GM18520 (cell line): ENCODE results near the gene GPC6.

Source experiments
- ATAC-seq: cut with Tn5 transposase; IDR thresholded peaks from one replicate; pipeline ENCODE4 v1.9.1; 2021; ENCODE audit not compliant: unreplicated experiment

The GPC6 gene

DNA sequence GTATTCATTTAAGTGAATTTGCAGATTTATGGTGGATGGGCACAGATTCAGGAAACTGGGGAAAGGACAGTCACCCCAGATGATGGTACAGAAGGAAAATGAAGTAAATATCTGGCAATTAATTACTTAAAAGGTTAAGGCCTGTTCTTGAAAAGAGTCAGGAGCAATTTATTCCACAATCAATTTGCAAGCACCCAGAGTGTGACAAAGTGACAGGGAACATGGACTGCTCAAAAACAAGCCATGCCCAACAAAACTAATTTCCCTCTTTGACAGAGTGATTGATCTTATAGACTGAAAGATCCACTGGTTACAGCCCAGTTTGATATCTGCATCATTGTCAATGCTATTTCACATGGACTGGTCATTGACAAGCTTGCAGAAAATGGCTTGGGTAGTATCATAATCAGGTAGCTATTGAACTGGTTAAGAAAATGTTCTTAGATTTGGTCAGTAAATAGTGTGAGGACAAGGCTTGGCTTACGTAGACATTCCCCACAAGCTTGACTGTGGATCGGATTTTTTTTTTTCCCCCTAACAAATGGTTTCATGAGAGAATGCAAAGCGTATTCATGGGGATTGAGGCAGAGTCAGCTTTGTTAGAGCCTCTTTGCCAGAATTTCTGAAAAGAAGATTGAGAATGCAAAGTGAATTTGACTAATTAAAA lies 584.6 kb downstream of the GPC6 start:
- ATAC-seq, result no peak

DNA sequence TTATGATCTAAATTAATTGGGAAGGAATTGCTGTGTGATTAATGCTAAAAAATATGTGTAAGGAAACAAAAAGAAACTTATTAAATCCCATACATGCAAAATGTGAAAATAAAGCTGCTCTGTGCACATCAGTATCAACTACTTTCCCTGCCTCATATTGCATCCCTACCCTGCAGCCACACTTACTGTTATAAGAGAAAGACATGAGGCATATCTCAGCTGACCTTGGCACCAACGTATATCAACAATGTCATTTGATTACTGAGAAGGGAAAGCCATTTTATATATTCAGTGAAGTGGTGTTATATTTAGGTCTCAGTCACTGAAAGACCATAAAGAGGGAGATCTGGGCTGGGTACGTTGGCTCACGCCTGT lies 585.1 kb downstream of the GPC6 start:
- no peak for ATAC-seq

DNA sequence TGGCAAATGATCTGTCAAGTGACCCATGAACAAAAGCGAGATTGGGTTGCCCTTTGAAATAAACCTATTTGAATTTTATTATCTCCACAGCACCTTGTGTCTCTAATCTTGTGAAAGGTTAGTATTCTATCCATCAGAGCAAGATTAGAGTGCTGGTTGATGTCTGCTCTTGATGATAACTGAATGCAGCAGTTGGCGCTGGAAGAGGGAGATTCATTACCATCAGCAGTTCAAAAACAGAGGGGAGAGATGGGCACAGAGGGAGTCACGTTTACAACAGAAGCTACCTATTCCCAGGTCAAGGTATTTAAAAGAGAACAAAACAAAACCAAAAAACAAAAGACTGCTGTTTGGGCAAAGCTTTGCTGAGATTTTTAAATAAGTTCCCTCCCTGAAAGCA lies 588.1 kb downstream of the GPC6 start:
- ATAC-seq, result no peak

DNA sequence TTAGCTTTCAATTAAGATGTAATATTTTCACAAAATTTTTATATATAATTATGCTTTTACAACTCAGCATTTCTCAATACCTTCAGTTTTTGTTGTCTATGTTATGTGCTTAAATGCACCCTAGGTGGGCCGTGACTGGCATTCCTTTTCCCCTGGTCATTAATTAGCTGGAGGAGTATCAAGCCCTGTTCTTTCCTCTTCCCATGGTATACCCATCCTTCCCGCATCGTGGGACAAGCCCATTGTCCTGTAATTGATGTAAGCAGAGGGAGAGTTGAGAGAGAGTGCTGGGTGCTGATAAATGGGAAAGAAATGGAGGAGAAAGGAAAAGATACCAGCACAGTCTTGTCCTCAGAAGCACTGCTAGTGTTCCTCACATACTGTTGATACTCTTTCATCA lies 591.7 kb downstream of the GPC6 start:
- ATAC-seq, result no peak

DNA sequence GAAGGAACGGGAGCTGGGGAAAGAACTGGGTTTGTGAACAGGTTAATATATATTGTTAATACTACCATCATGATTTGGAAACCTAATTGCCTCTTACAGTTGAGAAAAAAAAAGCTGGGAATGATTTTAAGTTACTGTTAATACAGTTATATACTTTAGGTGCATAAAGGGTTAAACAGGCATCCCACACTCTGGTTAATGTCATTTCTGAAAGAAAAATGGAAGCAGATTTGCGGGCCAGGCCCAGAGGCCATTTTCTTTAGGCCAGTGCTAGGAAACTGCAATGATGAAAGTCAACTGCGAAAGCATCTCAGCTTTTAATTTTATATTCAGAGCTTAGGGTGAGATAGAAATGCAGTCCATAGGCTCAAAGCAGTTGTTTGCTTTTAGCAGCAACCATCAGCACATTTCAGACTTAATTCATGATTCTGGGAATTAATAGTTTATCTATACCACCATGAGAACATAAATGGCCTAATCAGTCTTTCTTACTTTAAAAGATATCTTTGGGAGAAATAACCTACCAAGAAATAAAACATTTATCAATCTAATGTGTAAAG lies 592.8 kb downstream of the GPC6 start:
- no peak for ATAC-seq

DNA sequence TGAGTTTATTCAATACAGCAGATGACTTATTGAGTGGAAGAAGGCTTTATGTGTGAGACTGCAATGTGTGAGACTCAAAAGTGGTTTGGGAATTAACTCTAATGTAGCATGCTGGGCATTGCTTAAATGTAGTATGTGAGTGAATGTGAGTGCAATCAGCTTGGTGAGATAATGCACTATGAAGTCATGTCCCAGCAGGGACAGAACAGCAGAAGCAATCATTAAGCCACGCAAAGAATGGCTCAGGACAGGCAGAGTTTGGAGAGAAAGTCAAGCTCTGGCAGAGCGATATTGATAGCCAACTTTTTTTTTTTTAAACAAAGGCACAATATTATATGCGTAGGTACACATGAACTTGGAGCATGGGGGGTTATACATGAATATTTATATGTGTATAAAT lies 597.7 kb downstream of the GPC6 start:
- no peak for ATAC-seq

DNA sequence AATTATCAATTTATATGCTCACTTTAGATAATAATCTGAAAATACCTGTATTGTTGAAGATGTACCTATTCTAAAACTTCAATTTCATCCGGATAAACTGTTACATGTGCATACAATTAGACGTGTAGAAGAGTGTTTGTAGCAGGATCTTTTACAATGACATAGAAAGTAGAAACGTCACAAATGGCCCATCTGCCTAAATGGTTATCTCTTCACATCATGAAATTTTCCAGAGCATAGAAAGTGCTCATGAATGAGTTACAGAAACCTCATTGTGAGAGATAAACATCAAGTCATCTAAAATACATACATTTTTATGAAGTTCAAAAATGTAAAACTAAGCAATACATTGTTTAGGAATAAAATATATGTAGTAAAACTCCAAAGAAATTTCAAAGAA lies 607.4 kb downstream of the GPC6 start:
- no peak for ATAC-seq

DNA sequence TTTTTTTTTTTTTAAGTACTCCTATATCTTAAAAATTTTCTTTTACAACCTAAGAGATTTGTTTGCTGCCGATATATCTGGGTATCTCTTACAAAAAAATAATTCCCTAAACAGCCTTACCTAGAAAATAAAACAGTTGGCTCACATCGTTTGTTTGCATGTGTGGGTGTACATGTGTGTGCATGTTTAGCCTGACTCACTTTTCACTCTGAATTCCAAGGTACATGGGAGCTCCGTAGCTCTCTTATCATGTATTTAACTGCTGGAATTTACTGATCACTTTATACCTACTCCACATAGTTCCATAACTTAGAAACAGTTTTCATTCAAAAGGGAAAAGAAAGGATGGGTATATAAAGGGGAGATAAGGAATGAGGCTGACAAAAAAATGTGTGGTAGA lies 616.5 kb downstream of the GPC6 start:
- no peak for ATAC-seq

DNA sequence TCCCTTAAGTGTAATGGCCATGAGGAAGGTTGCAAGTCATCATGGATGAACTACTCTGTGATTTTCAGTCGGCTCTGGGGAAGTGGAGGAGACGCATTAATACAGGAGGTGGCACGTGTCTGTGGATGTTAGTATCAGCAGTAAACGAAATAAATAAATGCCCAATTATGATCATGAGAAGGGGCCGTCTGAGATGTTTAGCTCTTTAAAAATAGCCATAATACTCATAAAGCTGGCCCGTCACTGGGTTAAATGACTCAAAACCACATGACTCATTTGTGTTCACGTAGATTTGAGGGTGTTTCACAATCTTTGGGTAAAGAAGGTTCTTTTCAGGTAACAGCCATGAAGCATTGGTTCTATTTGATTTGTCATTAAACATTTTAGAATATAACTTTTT lies 620.6 kb downstream of the GPC6 start:
- ATAC-seq, result no peak

DNA sequence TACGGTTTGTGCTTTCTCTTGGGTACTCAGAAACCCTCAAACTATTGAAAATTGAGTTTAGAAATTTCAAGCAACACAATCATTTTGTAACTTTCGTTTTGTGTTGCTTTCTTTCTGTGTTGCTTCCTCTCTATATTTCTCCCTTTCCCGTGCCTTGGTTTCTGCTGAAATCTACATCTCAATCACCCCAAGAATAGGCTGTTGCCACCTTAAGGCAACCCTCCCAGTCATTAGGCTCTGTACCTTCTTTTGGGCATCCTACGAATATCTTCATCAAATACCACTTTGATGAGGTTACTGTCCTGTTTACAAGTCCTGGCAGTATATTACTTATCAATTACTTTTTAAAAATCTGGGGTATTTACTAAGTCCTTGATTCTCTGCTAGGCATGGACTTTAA lies 621.6 kb downstream of the GPC6 start:
- ATAC-seq, result no peak

DNA sequence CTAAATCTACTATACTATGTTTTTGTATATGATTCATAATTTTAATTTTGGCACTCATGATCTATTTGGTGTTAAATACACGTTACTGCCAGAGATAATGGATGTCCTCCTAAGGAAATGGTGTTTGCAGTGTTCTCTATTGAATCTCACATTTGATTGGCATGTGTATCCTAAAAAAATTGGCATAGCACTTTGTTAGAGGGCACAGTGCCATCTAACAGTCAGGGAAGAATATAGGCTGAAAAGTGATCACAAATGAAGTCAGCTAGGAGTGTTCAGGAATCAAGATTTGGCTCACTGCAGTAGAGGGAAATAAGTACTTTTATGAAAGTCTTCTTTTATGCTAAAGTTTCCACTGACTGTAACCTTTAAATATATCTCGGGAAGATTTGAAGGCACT lies 624.6 kb downstream of the GPC6 start:
- no peak for ATAC-seq

DNA sequence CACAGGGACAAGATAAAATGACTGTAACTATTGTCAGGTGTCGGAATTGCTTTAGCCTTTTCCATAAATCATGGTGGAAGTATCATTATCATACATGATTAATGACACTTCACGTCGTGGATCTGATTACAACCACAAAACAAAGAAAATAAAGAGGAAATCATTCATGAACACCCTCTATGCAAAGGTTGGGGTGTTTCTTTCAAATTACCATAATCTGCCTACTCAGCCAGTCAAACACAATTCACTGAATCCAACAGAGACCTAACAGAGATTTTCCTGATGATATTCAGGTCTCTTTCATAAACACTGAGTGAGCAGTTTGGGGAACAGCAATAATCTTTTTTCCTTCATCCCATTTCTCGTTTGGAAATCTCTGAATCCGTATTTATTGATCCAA lies 627.3 kb downstream of the GPC6 start:
- no peak for ATAC-seq

DNA sequence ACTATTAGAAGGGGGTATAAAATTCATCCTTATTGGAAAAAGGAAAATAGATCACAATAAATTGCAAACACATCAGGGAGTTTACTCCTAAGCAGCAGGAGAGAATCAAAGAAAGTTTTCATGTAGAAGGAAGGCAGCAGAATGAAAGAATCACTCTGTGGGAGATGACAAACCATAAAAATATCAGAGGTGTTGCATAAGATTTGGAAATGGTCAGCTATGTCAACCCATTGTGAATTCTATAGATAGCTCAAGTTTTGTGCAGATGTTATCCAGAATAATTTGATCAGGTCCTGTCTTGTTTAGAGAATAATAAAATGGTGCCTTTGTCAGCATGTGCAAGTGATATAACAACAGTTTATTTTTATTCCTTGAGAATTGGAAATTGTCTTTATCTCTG lies 630.5 kb downstream of the GPC6 start:
- ATAC-seq, result no peak

DNA sequence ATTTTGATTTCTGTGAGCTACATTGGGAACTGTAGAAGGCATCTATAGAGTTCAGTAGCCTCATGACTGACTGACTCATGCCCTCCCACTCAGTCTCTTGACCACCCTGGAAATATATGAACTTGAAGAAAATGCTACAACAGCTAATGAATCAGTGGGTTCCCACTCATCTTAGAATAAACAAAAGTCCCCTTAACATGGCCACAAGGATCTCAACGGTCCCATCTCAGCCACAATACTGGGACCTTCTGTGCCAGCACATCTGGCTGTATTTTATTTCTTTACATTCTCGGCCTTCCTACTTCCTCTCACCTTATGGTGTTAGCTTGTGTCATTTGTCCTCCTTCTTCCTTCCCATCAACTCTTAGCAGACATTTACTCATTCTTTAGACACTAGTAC lies 633.1 kb downstream of the GPC6 start:
- no peak for ATAC-seq

DNA sequence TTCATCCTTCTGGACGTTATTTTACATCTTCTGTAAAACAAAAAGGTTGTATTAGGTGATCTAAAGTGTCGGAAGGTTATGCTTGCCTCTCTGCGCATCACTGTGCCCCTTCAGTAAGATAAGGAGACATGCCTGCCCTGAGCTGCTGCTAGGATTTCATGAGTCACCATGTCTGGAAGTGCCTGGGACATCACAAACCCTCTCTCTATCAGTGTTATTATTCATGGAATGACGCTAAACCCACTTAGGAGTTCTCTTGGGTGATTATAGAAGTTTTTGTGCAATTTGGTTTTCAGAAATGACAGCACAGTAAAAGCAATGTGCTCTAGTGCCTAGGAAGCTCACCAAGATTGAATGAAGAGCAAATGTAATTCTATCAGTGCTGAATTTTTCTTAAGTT lies 635.2 kb downstream of the GPC6 start:
- no peak for ATAC-seq

DNA sequence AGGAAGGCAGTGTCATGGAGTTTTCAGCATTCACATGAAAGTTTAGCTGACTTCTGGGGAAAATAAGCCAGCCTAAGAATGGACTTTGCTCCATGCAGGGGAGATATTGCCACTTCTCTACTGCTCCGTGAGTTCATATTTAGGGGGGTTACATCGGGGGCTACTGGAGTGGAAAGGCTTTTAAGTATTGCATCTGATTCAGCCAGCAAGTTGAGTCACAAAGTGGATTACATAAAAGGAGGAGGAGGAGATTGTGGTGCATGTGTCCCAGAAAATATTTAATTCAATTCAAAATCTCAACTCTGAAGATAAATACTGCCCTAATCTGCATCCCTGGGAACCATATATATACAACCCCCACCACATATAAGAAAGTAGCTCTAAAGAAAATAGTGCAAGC lies 635.7 kb downstream of the GPC6 start:
- ATAC-seq, result no peak

DNA sequence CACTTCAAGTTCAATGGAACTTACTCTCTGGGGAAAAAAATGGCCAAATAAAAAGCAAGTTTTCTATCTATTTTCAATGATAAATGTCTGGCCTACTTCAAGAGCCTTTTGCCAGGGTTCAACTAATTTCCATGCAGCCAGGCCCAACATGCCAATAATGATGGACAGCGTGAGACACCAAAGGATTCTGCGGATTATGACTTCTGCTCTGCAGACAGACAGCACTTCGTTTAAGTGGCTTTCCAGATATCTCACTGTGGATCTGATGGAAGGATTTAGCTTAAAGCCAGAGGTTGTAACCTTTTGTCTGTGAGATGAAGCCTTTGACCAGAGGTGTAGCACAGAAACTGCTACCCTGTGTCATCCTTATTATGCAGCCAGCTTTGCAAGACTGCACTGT lies 638.6 kb downstream of the GPC6 start:
- no peak for ATAC-seq

DNA sequence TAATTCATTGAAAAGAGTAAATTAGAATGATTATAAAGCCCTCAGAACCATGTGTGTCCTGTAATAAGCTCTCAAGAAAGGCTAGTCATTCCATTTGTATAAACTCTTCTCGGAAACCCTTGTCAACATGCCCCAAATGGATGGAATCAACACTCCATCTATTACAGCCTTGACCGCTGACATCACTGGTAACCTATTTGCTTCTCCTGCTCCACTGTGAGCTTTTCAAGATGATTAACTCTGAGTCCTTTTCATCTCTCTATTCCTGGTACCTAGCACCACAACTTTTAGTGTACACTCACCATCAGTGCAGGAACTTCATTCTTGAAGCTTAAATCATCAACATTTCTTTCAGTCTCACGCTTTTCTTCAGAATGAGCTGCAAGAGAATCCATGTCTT lies 640.9 kb downstream of the GPC6 start:
- ATAC-seq, result no peak

DNA sequence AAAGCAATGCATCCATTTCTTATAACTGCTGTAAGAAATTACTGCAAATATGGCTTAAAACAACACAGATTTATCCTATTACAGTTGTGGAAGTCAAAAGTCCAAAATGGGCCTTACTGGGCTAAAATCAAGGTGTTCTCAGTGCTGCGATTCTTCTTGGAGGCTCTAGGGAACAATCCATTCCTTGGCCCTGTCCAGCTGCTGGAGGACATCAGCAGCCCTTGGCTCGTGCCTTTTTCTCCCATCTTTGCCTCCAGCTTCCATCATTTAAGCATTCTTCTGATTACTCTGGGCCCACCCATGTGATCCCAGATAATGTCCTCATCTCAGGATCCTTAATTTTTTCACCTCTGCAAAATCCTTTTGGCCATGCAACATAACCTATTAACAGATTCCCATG lies 645.8 kb downstream of the GPC6 start:
- ATAC-seq, result no peak

DNA sequence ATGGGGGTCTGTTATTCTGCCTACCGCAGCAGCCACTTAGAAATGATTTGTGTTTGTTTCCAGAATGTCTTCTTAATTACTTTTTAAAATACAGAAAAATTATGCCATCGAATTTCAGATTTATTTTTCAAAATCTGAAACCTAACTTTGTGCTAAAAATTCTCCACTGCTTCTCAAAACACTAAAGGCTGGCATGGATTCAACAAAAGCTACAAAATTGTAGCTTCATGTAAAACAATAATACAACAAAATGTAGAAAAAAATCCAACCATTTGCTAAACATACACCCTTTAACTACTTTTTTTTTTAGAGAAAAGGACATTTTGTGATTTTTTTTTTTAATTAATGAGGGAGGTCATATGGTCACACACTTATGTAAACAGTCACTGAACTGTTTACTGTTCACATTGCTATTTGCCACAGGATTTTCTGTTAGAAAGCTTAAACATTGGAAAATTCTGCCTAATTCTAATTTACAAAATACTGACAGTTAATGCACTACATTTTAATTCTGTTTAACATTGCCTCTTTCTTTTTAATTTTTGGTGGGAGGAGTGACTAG lies 646.3 kb downstream of the GPC6 start:
- ATAC-seq, result no peak

DNA sequence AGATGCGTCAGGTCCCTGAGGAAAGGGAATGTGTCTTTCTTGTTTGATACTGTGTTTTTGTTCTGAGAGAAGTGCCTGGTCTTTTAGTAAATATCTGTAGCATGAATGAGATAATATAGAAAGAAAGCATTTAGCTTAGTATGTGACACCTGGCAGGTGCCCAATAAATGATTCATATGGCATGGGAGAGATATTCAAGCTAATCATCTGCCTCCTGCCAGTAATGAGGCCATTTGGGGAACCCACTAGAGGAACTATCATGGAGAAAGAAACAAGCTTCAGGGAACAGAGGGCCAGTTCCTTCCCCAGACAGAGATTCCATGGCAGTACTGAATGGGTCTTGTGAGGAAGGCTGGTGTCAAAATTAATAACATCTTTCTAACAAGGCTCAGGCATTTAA lies 648.9 kb downstream of the GPC6 start:
- no peak for ATAC-seq

DNA sequence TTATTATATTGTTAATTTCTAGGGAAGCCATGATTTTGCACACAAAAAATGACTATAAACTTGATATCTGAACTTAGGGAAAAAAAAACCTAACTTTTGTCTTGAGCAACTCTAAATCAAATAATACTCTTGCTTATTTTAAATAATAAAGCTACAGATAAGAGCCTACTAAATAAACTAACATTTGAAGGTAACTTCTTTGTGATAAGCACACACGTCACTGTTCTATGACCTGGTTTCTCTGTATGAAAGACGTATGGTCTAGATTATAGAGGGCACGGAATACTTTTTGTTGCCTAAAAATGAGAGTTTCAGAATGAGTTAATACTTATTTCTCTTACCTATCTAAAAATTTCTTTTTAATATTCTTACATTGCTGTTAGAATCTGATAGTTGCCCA lies 649.6 kb downstream of the GPC6 start:
- ATAC-seq, result no peak

DNA sequence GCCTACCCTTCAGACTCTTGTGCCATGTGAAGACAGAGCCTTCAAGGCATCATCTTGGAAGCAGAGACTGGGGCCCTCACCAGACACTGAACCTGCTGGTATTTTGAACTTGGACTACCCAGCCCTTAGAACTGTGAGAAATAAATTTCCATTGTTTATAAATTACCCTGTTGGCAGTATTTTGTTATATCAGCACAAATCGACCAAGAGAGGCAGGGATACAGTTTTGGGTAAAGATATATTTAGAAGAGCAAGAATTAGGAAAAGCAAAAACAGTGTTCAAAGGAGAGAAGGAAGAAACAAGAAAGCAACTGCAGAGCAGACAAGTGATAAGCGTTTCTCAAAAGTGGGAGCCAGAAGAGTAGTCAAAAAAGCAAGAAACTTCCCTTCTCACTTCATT lies 652.1 kb downstream of the GPC6 start:
- ATAC-seq, result no peak
